Measurements from ENCODE around the gene ASIP. TPM values are rescaled to one million over a fixed set of nuclear protein-coding genes. Genes with fewer than 3 reads are reported as not detected.
A peak's percentile ranks its signal among the peaks of the same experiment; 100 is the strongest.
"Not testable (repeated sequence)": the region's sequence is repeated elsewhere in the genome, so short reads cannot be mapped to it uniquely, and the experiment has no call there.

The ASIP gene
- total RNA-seq, 1 experiment from 2014 or later, result not detected

DNA sequence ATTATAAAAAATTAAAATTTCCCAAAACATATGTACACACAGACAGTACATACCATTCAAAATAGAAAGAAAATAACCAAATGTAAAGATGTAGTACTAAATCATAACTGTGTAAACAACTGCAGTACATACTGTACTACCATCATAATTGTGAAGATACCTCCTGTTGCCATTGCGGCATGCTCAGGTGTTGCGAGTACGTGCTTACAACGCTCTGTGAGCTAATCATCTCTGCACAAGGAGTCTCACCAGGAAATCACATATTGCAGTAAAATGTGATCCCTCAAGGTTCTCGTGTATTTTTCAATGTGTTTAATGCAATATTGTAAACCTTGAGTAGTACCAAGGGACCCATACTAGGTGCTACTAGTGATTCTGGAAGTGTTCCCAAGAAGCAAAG, 22.9 kb downstream of the ASIP start:
- no peaks in the 10 kb centered on the region for H3K27me3 ChIP-seq
- no peak overlapping the region for H3K4me3 ChIP-seq
- H3K9me3 ChIP-seq, result no peaks in the 10 kb centered on the region
- H3K36me3 ChIP-seq, result peaks cover 4% of the 10 kb centered on the region
- DNase-seq, result no peak

GRCh38 chr20:34268145-34268544, 26.9 kb downstream of the ASIP start:
- Histone ChIP-seq H3K27me3 (no peaks in the 10 kb centered on the region), H3K4me3 (no peak overlapping the region), H3K36me3 (peaks cover 10% of the 10 kb centered on the region), H3K9me3 (no peaks in the 10 kb centered on the region)
- no peak for DNase-seq

GRCh38 chr20:34268851-34269636, 27.8 kb downstream of the ASIP start:
- no peaks in the 10 kb centered on the region for H3K27me3 ChIP-seq
- peaks cover 15% of the 10 kb centered on the region for H3K36me3 ChIP-seq
- H3K4me3 ChIP-seq, result no peak overlapping the region
- DNase-seq, result no peak
- H3K9me3 ChIP-seq, result no peaks in the 10 kb centered on the region

DNA sequence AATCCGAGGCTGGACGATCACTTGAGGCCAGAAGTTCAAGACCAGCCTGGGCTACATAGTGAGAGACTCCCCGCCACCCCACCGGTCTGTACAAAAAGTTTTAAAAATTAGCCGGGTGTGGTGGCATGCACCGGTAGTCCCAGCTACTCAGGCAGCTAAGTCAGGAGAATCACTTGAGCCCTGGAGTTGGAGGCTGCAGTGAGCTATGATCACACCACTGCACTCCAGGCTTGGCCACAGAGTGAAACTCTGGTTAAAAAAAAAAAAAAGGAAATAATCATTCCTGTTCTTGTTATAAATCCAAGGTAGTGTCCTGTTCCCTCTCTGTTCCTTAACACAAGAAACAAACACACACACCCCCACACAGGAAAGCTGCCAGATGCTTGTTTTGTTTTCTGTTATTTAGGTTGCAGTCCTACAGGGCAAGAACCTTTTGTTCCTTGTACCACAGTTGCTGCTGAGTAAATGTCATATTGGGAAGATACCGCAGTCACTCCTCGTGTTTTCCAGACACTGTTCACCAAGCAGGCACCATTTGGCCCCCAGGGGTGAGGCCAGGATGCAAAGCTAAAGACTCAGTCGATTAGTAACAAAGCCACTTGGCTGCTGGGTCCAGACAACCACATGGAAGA, 28.9 kb downstream of the ASIP start:
- no peak overlapping the region for H3K4me3 ChIP-seq
- H3K27me3 ChIP-seq, result no peaks in the 10 kb centered on the region
- peaks cover 17% of the 10 kb centered on the region for H3K36me3 ChIP-seq
- no peak for DNase-seq
- no peaks in the 10 kb centered on the region for H3K9me3 ChIP-seq

GRCh38 chr20:34271956-34272355, 30.7 kb downstream of the ASIP start:
- Histone ChIP-seq H3K27me3 (no peaks in the 10 kb centered on the region), H3K4me3 (no peak overlapping the region), H3K36me3 (peaks cover 34% of the 10 kb centered on the region), H3K9me3 (no peaks in the 10 kb centered on the region)
- DNase-seq, result peak; percentile 75

- peaks cover 47% of the 10 kb centered on the region for H3K36me3 ChIP-seq
- H3K4me3 ChIP-seq, result no peak overlapping the region
- DNase-seq, result no peak
- H3K27me3 ChIP-seq, result no peaks in the 10 kb centered on the region
- no peaks in the 10 kb centered on the region for H3K9me3 ChIP-seq
Measured at GRCh38 chr20:34274694-34275093, 33.5 kb downstream of the ASIP start.

DNA sequence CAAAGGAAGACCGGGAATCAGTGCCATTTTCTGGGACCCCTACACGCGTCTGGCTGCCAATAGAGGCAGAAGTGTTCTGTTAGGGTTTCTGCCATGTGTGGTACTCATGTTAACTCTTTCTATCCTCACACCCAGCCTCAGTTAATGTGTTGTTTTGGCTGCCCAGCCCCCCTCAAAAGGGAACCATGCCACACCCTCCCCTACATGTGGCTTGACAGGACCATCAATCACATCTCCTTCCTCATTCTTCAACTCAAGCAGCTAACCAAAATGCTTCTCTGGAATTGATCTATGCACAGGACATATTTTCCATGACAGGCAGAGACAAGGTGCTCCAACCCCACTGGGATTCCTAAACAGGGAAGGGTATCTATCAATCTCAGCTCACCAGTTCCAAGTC, 40.0 kb downstream of the ASIP start:
- DNase-seq, result no peak
- Histone ChIP-seq H3K27me3 (no peaks in the 10 kb centered on the region), H3K4me3 (no peak overlapping the region), H3K9me3 (no peaks in the 10 kb centered on the region), H3K36me3 (peaks cover 81% of the 10 kb centered on the region)

DNA sequence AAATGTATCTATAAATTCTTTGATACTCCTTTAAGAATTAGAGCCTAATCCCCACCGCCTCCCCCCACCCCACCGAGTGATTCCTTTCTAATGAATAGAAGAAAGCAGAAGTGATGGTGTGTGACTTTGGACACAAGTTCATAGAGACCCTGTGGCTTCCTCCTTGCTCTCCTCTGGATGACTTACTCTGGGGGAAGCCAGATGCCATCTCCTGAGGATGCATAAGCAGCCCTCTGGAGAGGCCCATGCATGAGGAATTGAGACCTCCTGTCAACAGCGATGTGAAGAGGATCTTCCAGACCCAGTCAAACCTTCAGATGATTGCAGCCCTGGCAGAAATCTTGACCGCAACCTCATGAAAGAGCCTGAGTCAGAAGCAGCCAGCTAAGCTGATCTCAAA, 40.8 kb downstream of the ASIP start:
- no peaks in the 10 kb centered on the region for H3K9me3 ChIP-seq
- no peak for DNase-seq
- H3K4me3 ChIP-seq, result no peak overlapping the region
- H3K27me3 ChIP-seq, result no peaks in the 10 kb centered on the region
- peaks cover 75% of the 10 kb centered on the region for H3K36me3 ChIP-seq

GRCh38 chr20:34283844-34284243, 42.6 kb downstream of the ASIP start:
- Histone ChIP-seq H3K9me3 (no peaks in the 10 kb centered on the region), H3K4me3 (no peak overlapping the region), H3K27me3 (no peaks in the 10 kb centered on the region), H3K36me3 (peaks cover 73% of the 10 kb centered on the region)
- DNase-seq, result no peak

- Histone ChIP-seq H3K9me3 (no peaks in the 10 kb centered on the region), H3K36me3 (peaks cover 75% of the 10 kb centered on the region), H3K4me3 (no peak overlapping the region), H3K27me3 (no peaks in the 10 kb centered on the region)
- DNase-seq, result no peak
Measured at GRCh38 chr20:34285450-34285849, 44.2 kb downstream of the ASIP start.

DNA sequence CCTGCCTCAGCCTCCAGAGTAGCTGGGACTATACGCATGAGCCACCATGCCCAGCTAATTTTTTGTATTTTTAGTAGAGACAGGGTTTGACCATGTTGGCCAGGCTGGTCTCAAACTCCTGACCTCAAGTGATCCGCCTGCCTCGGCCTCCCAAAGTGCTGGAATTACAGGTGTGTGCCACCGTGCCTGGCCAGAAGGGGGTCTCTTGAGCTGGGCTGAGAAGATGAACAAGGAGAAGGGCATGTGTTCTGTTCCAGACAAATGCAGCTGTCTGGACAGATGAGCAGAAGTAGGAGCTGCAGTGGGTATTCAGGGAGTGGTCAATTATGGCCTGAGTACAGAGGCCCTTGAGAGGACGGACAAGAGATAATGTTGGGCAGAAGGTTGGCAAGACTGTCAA, 46.3 kb downstream of the ASIP start:
- DNase-seq, H3K27me3 ChIP-seq, H3K9me3 ChIP-seq, H3K4me3 ChIP-seq: not testable (repeated sequence)
- H3K36me3 ChIP-seq, result peaks cover 75% of the 10 kb centered on the region

DNA sequence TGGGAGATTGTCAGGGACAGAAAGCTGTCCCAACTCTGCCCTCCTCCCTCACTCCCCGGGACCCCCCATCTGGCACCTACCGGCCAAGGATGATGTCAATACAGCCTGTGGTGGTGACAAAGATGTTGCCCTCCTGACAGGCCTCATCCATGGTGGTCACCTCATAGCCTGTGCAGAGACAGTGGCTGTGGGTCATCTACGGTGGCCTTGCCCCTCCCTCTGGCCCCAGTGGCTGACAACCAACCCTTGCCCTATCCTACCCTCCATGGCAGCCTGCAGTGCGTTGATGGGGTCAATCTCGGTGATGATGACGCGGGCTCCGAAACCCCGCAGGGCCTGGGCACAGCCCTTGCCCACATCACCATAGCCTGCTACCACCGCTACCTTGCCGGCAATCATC, 49.2 kb downstream of the ASIP start:
- no peak for DNase-seq
- peaks cover 68% of the 10 kb centered on the region for H3K36me3 ChIP-seq

GRCh38 chr20:34292496-34292895, 51.3 kb downstream of the ASIP start:
- H3K4me3 ChIP-seq, result no peak overlapping the region
- no peak for DNase-seq
- H3K36me3 ChIP-seq, result peaks cover 69% of the 10 kb centered on the region
- H3K27me3 ChIP-seq, result no peaks in the 10 kb centered on the region
- no peaks in the 10 kb centered on the region for H3K9me3 ChIP-seq

More for the DNA sequence above, 49.2 kb downstream of the ASIP start:
- H3K27me3 ChIP-seq, result no peaks in the 10 kb centered on the region
- no peaks in the 10 kb centered on the region for H3K9me3 ChIP-seq
- no peak overlapping the region for H3K4me3 ChIP-seq

- no peak for DNase-seq
- no peaks in the 10 kb centered on the region for H3K9me3 ChIP-seq
- no peaks in the 10 kb centered on the region for H3K27me3 ChIP-seq
- H3K36me3 ChIP-seq, result peaks cover 64% of the 10 kb centered on the region
- H3K4me3 ChIP-seq, result no peak overlapping the region
Measured at GRCh38 chr20:34293119-34293518, 51.9 kb downstream of the ASIP start.

DNA sequence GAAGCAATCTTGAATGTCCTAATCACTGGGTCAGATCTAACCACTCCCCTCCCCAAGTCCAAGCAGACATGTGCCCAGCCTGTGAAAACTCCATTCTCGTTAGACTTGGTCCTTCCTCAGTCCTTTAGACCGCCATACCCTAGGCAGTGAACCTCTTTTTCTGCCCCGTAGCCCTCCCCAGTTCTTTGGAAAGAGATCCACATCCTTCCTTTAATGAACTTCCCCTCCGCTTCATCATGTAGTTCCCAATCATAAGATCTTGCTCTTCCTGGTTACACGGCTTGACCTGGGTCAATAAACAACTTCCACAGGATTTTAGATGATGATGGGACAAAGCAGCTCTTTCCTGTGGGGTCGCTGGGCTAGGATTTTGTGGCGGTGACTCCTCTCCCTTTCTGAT, 52.4 kb downstream of the ASIP start:
- no peak for DNase-seq
- H3K36me3 ChIP-seq, result peaks cover 62% of the 10 kb centered on the region

DNA sequence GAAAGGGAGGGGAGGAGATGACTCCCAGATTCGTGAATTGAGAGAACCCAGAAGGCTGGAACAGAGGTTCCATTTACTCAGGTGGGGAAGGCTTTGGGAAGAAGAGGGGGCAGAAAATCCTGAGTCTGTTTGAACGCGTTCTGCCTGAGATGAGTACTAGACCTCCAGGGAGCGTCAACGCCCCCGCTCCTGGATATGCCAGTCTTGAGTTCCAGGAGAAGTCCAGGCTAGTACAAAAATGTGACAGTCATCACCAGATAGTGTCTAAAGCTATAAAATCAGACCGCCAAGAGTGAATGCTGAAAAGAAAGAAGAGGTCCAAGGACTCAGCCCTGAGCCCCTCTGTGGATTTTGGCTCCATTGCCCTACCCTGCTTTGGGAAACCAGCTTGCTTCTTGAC, 53.3 kb downstream of the ASIP start:
- Histone ChIP-seq H3K27me3 (no peaks in the 10 kb centered on the region), H3K4me3 (no peak overlapping the region), H3K36me3 (peaks cover 63% of the 10 kb centered on the region), H3K9me3 (no peaks in the 10 kb centered on the region)
- DNase-seq, result no peak

More for the DNA sequence above, 52.4 kb downstream of the ASIP start:
- no peaks in the 10 kb centered on the region for H3K9me3 ChIP-seq
- no peak overlapping the region for H3K4me3 ChIP-seq
- H3K27me3 ChIP-seq, result no peaks in the 10 kb centered on the region

DNA sequence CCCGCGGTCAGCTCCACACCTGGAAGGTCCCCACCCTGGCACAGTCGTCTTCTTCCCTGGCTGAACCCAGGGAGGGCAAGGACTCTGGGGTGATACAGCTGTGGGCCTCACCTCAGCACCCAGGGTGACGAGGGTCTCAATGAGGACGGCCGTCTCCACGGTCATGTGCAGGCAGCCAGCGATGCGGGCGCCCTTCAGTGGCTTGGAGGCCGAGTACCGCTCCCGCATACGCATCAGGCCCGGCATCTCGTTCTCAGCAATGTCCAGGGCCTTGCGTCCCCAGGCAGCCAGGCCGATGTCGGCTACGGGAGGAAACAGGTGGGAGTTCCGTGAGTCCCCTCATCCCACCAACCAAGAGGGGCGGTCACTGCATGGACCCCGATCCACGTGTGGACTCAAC, 54.1 kb downstream of the ASIP start:
- DNase-seq, result no peak
- Histone ChIP-seq H3K4me3 (no peak overlapping the region), H3K27me3 (no peaks in the 10 kb centered on the region), H3K36me3 (peaks cover 63% of the 10 kb centered on the region), H3K9me3 (no peaks in the 10 kb centered on the region)

- no peak for DNase-seq
- no peaks in the 10 kb centered on the region for H3K9me3 ChIP-seq
- no peak overlapping the region for H3K4me3 ChIP-seq
- H3K36me3 ChIP-seq, result peaks cover 62% of the 10 kb centered on the region
- H3K27me3 ChIP-seq, result no peaks in the 10 kb centered on the region
Measured at GRCh38 chr20:34296468-34296867, 55.2 kb downstream of the ASIP start.

Data from MG63 (cell line).